Panc1 (cell line): Measurements from ENCODE around the gene CBX4.

Source experiments
- CTCF ChIP-seq: fragments of 450-650 bp; IDR thresholded peaks from 2 replicates; pipeline ENCODE4 v1.5.1; 2017; ENCODE audit warnings: mild to moderate bottlenecking
- POLR2AphosphoS5 ChIP-seq: IDR thresholded peaks from 2 replicates; pipeline ENCODE4 v1.6.1; 2012; ENCODE audit warnings: mild to moderate bottlenecking, low read depth, low read length, moderate library complexity
- REST ChIP-seq, 2 experiments: IDR thresholded peaks; 2 replicates each; pipeline ENCODE4 v1.6.1; 2011 to 2012; ENCODE audit warnings: low read depth in 2 of 2, control low read depth in 1 of 2, low read length in 1 of 2, mild to moderate bottlenecking in 1 of 2, moderate library complexity in 1 of 2; ENCODE audit not compliant: insufficient read depth in 1 of 2
- TCF7L2 ChIP-seq: IDR thresholded peaks from 2 replicates; pipeline ENCODE4 v1.6.1; 2011; ENCODE audit warnings: mild to moderate bottlenecking, low read depth, low read length, inconsistent platforms

- TF ChIP-seq TCF7L2 (no peak), CTCF (no peak), POLR2AphosphoS5 (no peak), REST (IDR thresholded peaks at IDR 0.05; ENCODE audit: insufficient read depth in 1 of 2, low read depth in 2 of 2, low read length in 1 of 2) (no peak)
These were observed 11.6 kb upstream of the CBX4 start for GRCh38 chr17:79850571-79851460.
